Kidney (tissue), 14 donors: ENCODE data around the gene USP19. TPM values are rescaled to one million over a fixed set of nuclear protein-coding genes. Genes with fewer than 3 reads are reported as not detected.

ENCODE experiments used
- DNase-seq, 5 donors: peaks; one replicate each; pipeline ENCODE4 v3.0.0-alpha.2; 2013 to 2020
- FAIRE-seq: peaks from 2 replicates; lab custom pipeline; 2012; peaks lifted over from hg19 to GRCh38; lab: Jason Lieb, UNC
- H3K27ac ChIP-seq, 2 donors: one replicate each; pipeline ENCODE4 v1.7.0; 2013; ENCODE audit warnings: low read depth in 2 of 2, low read length in 2 of 2, inconsistent platforms in 1 of 2
- H3K27me3 ChIP-seq: one replicate; pipeline ENCODE4 v1.7.1; 2013; ENCODE audit warnings: low read length, inconsistent platforms; ENCODE audit not compliant: control insufficient read depth, insufficient read depth
- H3K36me3 ChIP-seq, 3 donors: one replicate each; pipeline versions ENCODE4 v1.7.0 to v1.7.1; 2013; ENCODE audit warnings: low read length in 3 of 3, control low read depth in 1 of 3, inconsistent platforms in 1 of 3; ENCODE audit not compliant: insufficient read depth in 3 of 3, control insufficient read depth in 2 of 3
- H3K4me1 ChIP-seq, 3 donors: one replicate each; pipeline versions ENCODE4 v1.7.0 to v1.7.1; 2013; ENCODE audit warnings: low read length in 3 of 3, inconsistent platforms in 1 of 3, low read depth in 1 of 3; ENCODE audit not compliant: control insufficient read depth in 2 of 3, insufficient read depth in 2 of 3
- H3K4me3 ChIP-seq, 3 donors: one replicate each; pipeline versions ENCODE4 v1.7.0 to v1.8.1; 2013; ENCODE audit warnings: low read length in 3 of 3, control low read depth in 1 of 3, inconsistent platforms in 1 of 3
- H3K9ac ChIP-seq, 3 donors: one replicate each; pipeline versions ENCODE4 v1.7.0 to v1.7.1; 2013; ENCODE audit warnings: low read length in 3 of 3, control low read depth in 1 of 3, inconsistent platforms in 1 of 3
- H3K9me3 ChIP-seq, 3 donors: one replicate each; pipeline versions ENCODE4 v1.7.0 to v1.7.1; 2013; ENCODE audit warnings: low read length in 3 of 3, control low read depth in 1 of 3, inconsistent platforms in 1 of 3; ENCODE audit not compliant: control insufficient read depth in 2 of 3, insufficient read depth in 1 of 3
- CTCF ChIP-seq: IDR thresholded peaks from 3 replicates; pipeline ENCODE4 v1.5.1; 2012; ENCODE audit warnings: mild to moderate bottlenecking, moderate library complexity, borderline replicate concordance; ENCODE audit not compliant: insufficient read depth; ENCODE audit errors: extremely low read depth
- intact Hi-C: fragments of 100-400 bp; cut with DNase I; formaldehyde crosslinking; loops from one replicate; pipeline ENCODE4 v1.11.1; 2022
- polyA plus RNA-seq: library from polyadenylated mRNA; stranded (reverse); fragments of 350-450 nt; fragmentation: Illumina TruSeq; extraction: RNeasy Lipid Tissue Mini Kit (QIAGEN cat#74804); gene quantifications from one replicate; pipeline ENCODE4 v1.2.3, GENCODE V29; 2014; ENCODE audit warnings: low read depth, low replicate concordance; ENCODE audit not compliant: insufficient read depth
- total RNA-seq: library from RNA; stranded (reverse); fragmentation: NEBNext Ultra II Directional; extraction: Animal tissue kit (Norgen Biotek cat#: 25700); gene quantifications from one replicate; pipeline ENCODE4 v1.2.1, GENCODE V29; 2021
- donor health status: control.
- donor health status: control.
- donor health status: control.
- donor health status: control.
- donor health status: control.
- donor health status: DM: yes; HTN: yes; CAD: no.
- donor health status: Normal renal cell carcinoma (clear cell type).

USP19 gene
- total and polyA plus RNA-seq, 2 donors from 2014 or later = 29.3 to 67.2 TPM

DNA sequence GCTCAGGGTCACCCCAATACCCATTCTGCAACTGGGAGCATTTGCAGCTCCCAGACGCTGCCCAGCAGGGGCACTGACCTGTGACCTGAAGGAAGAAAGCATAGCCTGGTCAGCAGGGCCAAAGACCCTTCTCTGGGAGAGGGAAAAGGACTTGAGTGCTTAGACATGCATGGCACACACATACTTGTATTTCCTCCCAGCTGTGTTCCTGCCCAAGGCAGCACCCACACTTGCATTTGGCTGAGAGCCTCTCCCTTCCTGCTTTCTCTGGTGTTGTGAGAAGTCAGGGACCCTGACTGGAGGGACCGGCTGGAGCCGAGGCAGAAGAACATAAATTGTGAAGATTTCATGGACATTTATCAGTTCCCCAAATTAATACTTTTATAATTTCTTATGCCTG, 19.5 kb upstream of the USP19 start:
- Histone ChIP-seq H3K9me3 (no peaks in the 10 kb centered on the region), H3K36me3 (no peaks in the 10 kb centered on the region), H3K27ac (no peak overlapping the region), H3K4me3 (no peak overlapping the region), H3K9ac (no peak overlapping the region), H3K4me1 (no peaks in the 10 kb centered on the region), H3K27me3 (no peaks in the 10 kb centered on the region)
- no peak for DNase-seq
- intact Hi-C loops = no loop called here
- no peak for FAIRE-seq
- TF ChIP-seq CTCF = no peak

DNA sequence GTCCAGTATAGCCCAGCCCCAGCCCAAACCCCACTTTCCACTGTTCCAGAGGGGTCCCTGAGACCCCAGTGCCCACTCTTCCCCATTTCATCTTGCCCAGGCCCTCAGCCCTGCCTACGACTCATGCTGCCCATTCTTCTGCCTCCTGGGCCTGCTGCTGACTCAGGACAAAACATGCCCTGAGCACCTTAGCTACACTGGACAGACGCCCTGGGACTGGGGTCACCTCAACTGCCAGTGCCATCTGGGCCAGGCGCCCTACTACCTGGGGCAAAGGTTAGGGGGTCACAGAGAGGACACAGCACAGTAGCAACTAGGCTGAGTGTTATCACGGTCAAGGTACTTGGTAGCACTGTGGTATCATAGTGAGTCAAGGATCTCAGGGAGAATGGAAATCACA, 14.9 kb upstream of the USP19 start:
- H3K4me1 ChIP-seq = peaks cover 2 to 26% (median 14%) of the 10 kb centered on the region in 3 donors
- FAIRE-seq (no peak), DNase-seq (peak in 1 of 5 donors; percentile 29)
- no peak overlapping the region for H3K27ac ChIP-seq
- intact Hi-C loops = no loop called here
- H3K36me3 ChIP-seq = peaks cover 0 to 7% (median 0%) of the 10 kb centered on the region in 3 donors
- no peaks in the 10 kb centered on the region for H3K27me3 ChIP-seq
- H3K9ac ChIP-seq = no peak overlapping the region
- no peak for TF ChIP-seq CTCF
- no peaks in the 10 kb centered on the region for H3K9me3 ChIP-seq
- no peak overlapping the region for H3K4me3 ChIP-seq

DNA sequence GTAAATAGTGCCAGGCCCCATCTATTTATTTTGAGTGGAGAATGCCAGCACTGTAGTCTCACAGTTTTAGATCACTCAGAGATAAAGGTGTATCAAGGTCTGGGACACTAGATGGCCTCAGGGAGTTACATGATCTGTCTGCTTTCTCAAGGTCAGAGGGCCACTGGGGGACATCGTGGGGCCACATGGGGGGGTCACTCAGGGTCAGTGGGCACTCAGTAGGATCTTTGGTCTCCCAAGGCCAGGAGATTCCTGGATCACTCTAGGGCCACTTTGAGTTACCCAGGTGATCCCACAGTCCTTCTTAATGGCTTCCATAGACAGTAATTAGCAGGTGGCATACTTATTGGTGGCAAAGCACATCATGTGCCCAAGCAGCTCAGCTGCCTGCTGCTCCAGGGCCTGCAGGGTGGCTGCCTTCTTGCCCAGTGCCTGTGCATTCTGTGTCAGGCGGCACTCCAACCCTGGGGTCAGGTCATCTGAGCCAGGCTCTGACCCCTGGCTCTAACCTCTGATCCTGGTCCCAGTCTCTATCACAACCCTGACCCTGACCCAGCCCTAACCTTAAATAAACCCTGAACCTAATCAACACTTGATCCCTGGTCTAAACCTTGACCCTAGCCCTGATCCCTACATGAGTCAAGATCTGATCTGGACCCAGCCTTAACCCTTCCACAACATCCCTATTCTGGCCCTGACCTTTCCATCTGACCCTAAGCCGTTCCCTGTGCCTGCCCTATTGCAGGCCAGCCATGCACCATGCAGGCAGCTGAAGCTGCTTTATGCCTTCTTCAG, 14.0 kb upstream of the USP19 start:
- no peak overlapping the region for H3K4me3 ChIP-seq
- no peak for FAIRE-seq

More for the DNA sequence above, 14.0 kb upstream of the USP19 start:
- Histone ChIP-seq H3K27ac (no peak overlapping the region), H3K9me3 (no peaks in the 10 kb centered on the region), H3K27me3 (no peaks in the 10 kb centered on the region), H3K4me1 (peaks cover 2 to 26% (median 19%) of the 10 kb centered on the region in 3 donors), H3K9ac (no peak overlapping the region), H3K36me3 (peaks cover 0 to 15% (median 4%) of the 10 kb centered on the region in 3 donors)
- TF ChIP-seq CTCF = no peak
- intact Hi-C loops = no loop called here
- peak in 1 of 5 donors; percentile 5 for DNase-seq
